Measurements from ENCODE around the gene LGALS8.

LGALS8 gene

GRCh38 chr1:236520445-236521005 lies 3.3 kb upstream of the LGALS8 start:
- TF ChIP-seq CTCF (IDR thresholded peaks at IDR 0.05; ENCODE audit: low read length, missing control alignments) = no peak
- H3K4me3 ChIP-seq (replicated peaks; ENCODE audit: low read depth, low read length) = no peak overlapping the region
- DNase-seq (ENCODE audit: low read depth) = no peak

GRCh38 chr1:236522937-236523703 lies 662 bp upstream of the LGALS8 start:
- no peak for TF ChIP-seq CTCF (IDR thresholded peaks at IDR 0.05; ENCODE audit: low read length, missing control alignments)
- DNase-seq (ENCODE audit: low read depth) = no peak

GRCh38 chr1:236524142-236524894 lies 536 bp downstream of the LGALS8 start:
- DNase-seq (ENCODE audit: low read depth) = peak; percentile 89

More at GRCh38 chr1:236522937-236523703, 662 bp upstream of the LGALS8 start:
- peak overlapping the region; percentile 98 for H3K4me3 ChIP-seq (replicated peaks; ENCODE audit: low read depth, low read length)

GRCh38 chr1:236524895-236525184 lies 1.1 kb downstream of the LGALS8 start:
- no peak for TF ChIP-seq CTCF (IDR thresholded peaks at IDR 0.05; ENCODE audit: low read length, missing control alignments)
- peak overlapping the region; percentile 98 for H3K4me3 ChIP-seq (replicated peaks; ENCODE audit: low read depth, low read length)
- DNase-seq (ENCODE audit: low read depth) = no peak

More at GRCh38 chr1:236524142-236524894, 536 bp downstream of the LGALS8 start:
- TF ChIP-seq CTCF (IDR thresholded peaks at IDR 0.05; ENCODE audit: low read length, missing control alignments) = no peak
- peak overlapping the region; percentile 98 for H3K4me3 ChIP-seq (replicated peaks; ENCODE audit: low read depth, low read length)

- H3K4me3 ChIP-seq (replicated peaks; ENCODE audit: low read depth, low read length) = no peak overlapping the region
- TF ChIP-seq CTCF (IDR thresholded peaks at IDR 0.05; ENCODE audit: low read length, missing control alignments) = no peak
Measured at GRCh38 chr1:236526079-236526478, 2.3 kb downstream of the LGALS8 start.

GRCh38 chr1:236530286-236530685 lies 6.5 kb downstream of the LGALS8 start:
- no peak overlapping the region for H3K4me3 ChIP-seq (replicated peaks; ENCODE audit: low read depth, low read length)
- TF ChIP-seq CTCF (IDR thresholded peaks at IDR 0.05; ENCODE audit: low read length, missing control alignments) = no peak
- DNase-seq (ENCODE audit: low read depth) = no peak

More at GRCh38 chr1:236526079-236526478, 2.3 kb downstream of the LGALS8 start:
- no peak for DNase-seq (ENCODE audit: low read depth)

Measured in fibroblast of pulmonary artery (primary cell).